Middle frontal gyrus (tissue), 1 donor: ENCODE measurements around the gene SHANK2.

Source experiments
- DNase-seq: peaks from one replicate; pipeline ENCODE4 v3.0.0-alpha.2; 2015; ENCODE audit warnings: low spot score; ENCODE audit errors: extremely low spot score

SHANK2 gene

DNA sequence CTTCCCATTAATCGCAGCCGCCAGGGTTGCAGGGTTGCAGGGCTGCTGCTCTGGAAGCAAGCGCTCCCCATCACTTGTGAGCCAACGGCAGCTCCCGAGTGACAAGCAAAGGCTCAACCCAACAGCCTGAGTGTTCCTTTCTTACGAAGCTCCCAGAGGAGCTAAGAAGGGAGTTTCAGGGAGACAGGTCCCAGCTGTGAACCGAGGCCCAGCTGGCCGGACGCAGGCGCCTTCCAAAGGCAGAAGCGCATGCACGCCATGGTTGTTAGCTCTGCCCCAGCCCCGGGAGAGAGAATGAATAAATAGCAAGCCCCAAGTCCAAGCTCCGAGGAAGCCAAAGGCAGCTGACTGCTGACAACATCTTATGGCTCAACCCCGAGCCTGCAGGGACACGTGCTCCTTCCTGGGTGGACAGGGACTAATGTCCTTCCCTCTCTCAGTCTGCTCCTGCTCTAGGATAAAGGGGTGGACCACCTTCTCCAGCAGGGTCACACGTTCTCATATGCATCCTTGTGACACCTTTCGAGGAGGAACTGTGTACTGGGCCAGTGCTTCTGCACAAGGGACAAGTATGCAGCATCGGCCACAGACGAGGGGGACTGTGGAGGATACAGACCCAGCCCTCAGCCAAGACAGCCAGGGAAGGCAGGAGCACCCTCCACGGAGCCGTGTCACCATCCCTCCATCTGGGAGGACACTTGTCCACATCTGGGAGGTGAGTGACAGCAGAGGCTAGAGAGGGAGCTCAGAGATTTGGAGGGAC lies 29.9 kb downstream of the SHANK2 start:
- no peak for DNase-seq

DNA sequence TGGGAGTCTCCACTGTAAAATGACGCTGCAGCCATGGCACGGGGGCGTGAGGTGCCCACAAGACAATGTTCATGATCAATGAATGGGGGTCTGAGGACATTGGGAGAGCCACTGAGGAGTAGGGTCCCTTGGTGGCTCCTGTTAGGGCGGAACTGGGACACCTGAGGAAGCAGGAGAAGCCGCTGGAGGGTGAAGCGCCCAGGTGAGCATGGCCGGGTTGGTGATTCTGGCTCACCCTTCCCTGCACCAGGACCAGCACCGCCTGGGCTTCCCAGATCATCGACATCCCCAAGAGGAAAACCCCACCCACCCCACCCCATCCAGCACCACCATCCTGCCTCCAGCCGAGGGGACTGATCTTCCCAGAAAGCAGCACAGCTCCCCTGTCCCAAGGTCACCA lies 30.6 kb downstream of the SHANK2 start:
- DNase-seq, result no peak

DNA sequence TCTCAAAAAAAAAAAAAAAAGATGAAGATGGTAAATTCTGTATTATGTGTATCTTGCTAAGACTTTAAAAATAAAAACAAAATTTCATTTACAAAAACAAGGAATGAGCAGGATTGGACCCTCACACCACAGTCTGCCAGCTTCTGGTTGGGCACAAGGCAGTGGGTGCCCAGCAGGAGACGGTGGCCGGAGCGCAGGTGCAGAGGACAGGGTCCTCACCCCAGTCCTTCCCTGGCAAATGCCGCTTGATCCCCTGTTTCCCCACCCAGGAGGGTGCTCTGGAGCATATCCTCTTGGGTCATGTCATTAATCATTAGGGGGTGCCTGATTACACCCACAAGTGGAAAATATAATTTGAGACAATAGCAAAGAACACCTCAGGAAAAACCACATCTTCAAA lies 31.2 kb downstream of the SHANK2 start:
- no peak for DNase-seq

DNA sequence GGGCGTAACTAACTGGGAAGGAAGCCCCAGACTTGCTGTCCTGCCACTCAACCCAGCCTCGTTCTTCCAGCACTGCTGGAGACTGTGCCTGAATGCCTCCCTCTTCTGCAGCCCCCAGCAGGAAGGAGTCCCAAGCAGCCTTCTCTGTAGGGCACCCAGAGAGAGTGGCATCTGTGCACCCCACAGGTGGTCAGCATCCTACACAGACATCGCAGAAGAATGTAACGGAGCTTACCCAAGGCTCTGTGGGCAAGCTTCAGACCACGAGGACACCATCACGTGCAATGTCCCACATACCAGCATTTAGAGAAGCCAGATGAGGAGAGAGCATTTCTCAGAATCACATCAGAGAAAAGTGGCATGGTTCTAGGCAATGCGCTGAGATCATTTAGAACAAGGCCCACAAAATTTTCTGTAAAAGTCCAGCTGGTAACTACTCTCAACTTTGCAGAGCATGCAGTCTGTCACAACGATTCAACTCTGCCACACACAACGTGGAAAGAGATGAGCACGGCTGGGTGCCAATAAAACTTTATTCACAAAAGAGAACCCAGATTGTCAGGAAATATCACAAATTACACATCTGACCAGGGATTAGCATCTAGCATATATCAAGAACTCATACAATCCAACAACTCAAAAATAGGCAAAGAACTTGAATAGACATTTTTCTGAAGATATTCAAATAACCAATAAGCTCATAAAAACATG lies 33.4 kb downstream of the SHANK2 start:
- no peak for DNase-seq

DNA sequence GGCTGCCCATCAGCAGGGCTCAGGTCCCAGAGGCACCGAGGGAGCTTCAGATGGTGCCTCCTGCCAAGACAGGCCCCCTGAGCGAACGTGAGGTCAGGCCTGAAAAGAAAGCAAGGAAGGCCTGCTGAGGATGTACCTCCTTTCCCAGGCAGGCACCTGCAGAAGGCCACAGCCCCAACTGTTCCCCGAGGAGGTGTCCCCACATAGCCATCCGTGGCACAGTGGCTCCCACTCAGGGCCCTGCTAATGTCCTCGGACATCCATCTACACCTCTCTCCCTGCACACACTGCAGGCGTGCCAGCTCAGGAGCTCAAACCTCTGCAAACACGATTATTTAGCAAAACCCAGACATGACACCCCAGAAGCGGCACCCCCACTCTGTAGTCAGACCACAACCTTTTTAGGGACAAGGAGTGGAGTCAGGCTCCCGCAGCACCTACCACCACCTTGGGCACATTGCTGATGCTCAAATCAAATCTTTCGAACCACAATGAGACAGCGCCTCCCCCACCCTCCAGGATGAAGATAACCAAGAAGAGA lies 36.9 kb downstream of the SHANK2 start:
- no peak for DNase-seq

DNA sequence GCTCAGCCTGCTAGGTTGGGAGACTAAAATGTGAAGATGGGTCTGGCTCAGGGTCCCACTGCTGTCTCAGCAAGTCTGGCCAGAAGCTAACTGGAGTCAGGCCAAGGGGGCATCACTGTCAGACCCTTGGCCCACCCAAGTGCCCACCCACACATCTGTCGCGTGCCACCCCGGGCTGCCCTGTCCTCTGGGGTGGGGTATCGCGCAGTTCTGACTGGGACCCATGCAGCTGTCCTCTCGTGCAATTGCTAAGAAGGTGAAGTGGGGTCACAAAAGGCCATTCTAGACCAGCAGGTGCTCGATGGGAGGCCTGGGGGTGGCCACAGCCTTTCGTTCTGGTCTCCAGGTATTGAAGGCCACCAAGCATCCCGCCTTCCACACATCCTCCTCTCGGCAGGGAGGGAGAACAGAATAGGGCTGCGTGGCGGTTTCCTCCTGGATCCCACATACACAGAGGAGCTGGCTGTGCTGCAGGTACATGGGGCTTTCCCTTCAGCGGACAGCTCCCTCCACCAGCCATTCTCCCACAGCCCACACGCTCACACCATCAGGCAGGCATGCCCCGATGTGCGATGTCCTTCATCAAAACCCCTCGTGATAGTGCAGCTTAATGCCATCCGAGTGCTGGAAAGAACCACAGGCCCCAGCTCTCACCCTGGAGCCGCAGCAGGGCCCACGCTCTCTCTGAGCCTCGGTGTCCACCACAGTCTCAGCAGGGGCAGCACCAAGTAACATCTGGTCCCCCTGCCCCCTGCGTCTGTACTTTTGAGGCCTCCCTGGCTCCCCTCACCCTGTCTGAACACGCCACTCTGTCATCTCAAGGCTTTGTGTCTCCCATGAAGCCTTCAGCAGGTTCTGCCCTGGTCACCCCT lies 37.6 kb downstream of the SHANK2 start:
- DNase-seq, result no peak

DNA sequence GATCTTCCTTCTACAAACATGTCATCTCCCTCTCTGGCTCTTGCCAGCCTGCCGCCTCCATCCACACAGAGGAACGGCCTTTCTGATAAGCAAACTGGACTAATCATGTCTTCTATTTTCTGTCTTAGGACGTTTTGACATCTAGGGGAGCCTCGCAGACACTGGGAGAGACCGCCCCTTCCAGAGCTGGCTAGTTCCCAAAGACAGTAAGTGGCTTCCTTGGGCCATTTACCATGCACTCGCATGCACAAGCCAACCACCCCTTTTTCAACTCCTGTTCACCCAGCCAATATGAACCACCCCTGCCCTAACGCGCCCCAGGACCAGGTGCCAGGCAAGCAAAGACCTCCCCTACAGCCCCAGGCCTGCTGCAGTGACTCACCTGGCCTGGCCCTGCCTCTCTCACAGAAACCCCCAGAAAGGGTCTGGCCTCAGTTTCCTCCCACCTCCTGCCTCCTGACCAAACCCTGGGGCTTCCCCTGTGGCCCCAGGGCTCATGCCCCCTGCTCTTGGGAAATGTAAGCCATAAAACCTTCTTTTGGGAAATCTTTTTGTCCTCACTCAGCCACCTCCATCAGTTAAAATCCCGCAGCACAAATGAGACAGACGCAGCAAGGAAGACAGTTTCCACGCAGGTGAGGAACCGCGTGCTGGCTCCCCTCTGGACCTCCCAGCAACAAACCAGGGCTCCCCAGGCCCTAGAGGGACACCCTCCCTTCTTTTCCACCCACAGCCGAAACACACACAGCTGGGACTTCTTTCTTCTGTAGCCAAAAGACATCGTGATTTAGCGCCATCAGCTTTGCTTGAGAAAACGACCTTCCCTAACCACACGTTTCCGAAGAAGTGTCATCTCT lies 38.5 kb downstream of the SHANK2 start:
- DNase-seq, result no peak

DNA sequence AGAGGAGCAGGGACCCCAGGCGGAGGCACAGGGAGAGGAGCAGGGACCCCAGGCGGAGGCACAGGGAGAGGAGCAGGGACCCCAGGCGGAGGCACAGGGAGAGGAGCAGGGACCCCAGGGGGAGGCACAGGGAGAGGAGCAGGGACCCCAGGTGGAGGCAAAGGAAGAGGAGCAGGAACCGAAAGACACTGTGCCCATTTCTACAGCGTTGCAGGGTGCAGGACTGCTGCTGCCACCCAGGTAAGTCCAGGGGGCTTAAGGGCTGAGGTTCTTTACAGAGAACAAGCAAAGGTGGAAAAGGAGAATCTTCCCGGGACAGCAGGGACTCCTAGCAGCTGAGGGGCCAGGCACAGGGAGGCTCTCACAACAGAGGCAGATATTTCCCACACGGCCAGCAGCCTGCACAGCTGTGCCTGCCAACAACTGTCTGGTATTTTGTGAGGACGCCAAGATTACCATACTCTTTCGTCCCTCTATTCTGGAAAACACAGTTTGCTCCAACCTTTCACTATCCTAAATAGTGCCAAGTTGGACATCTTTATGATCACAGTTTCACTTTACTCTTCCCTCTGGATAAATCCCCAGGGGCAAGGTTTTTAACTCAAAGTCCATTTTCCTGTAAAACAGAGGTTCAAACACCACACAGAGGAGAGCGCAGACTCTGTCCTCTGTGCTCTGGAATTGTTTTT lies 39.4 kb downstream of the SHANK2 start:
- no peak for DNase-seq

DNA sequence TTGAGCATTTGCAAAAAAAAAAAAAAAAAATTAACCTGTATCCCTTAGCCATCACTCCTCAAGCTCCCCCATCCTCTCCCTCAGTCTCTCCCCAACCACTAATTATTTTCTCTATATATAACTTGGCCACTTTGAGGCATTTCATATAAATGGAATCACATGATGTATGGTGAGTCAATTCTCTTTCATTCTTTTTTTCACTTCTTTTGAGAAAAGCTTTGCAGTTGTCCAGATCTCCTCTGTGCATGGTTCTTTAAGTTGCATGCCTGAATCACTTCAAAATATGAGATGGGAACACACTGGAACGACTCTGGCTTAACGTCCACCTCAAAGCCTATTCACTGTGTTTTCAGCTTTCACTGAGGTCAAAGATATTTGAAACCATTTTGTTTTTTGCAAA lies 40.7 kb downstream of the SHANK2 start:
- DNase-seq, result no peak

DNA sequence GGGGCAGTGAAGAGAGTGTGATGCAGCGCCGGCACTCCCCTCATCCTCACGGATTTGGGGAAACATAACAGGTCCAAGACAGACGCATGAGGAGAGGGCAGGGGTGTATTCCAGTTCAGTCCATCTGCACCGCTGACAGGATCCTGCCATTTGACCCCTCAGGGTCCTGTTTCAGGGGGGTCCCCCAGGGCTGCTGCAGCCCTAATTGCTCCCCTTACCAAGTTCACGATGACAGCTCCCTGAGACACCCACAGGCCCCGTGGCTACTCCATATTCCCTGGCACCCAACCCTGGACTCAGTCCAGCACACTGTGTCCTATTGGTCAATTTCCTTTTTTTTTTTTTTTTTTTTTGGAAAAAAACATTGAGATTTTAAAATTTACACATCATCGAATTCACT lies 41.5 kb downstream of the SHANK2 start:
- no peak for DNase-seq

DNA sequence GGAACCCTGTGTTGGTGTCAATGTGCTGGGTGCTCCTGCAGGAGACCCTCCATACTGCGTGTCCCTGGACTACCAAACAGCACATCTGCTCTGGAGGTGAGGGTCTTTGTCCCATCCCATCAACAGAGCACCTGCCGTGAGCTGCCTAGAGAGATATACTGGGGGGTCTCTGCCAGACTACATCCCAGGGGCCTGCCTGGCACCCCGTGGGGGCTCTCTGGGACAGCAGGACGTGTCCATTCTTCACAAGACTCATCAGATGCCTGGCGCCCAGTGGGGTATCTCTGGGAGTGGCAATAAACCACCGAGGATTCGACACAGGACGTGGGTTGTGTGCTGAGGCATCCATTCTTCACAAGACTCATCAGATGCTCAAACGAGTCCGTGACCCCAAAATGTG lies 42.7 kb downstream of the SHANK2 start:
- DNase-seq, result no peak

DNA sequence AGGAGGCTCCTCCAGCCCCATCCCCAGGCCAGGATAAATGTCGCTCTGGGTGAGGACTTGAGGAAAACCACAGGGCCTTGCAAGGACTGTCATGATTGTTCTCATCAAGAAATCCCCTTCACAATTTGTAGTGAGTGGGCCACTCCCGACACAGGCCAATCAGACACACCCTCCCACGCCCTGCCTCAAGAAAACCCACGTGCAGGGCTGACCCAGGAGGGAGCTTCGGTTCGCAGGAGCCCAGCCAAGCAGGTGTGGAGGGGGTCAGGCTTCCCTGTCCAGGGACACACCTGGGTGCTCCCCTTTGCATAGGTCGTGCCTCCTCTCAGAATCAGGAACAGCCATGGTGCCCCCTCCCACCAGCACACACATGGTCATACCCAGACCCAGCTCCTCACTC lies 43.2 kb downstream of the SHANK2 start:
- no peak for DNase-seq

DNA sequence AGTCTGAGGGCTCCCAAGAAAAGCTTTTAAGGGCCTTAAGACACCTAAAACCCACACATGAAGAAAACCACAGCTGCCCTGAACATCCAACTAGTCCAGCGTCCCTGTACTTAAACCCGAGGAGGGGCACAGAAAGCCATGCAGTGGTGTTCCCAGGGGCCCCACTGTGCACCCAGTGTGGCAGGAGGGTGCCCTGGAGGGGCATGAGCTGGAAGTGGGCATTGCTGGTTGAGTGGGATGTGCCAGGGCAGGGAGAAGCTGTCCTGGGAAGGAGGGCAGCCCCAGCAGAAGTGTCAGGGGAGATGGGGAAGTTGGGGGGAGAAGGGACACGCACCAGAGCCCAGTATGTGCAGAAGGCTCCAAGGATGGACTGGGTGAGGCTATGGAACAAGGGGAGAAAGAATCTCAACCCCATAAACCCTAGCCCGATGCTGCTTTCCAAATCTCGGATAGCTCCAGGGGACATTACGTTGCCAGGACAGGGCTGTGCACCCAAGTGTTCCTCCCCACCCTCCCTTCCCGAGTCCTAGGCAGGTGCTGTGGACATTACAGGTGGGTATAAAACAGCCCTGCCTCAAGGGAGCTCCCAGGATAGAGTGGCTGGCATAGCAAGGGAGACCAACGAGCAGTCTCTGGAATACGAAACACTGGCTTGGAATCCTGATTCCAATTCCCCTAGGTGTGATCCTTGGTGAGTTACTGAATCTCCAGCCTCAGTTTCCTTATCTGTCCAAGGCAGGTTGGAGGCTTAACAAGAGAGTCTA lies 44.2 kb downstream of the SHANK2 start:
- no peak for DNase-seq

DNA sequence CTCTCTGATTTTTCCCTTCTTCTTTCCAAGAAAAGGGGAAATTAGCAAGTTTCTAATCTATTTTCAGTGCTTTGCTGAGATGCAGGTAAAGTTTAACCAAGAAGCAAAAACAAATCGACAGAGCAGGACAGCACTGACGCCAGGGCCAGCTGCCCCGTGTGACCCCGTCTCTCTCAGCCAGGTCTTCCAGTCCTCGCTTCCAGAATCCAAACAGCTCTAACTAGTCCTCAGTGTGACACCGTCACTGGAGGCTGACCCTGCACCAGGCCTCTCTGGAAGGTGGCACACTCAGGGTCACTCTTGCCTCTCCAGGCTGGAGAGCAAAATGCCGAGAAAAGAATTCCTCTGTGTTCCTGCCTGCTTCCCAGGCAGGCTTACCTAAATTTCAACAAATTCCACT lies 44.8 kb downstream of the SHANK2 start:
- DNase-seq, result no peak

DNA sequence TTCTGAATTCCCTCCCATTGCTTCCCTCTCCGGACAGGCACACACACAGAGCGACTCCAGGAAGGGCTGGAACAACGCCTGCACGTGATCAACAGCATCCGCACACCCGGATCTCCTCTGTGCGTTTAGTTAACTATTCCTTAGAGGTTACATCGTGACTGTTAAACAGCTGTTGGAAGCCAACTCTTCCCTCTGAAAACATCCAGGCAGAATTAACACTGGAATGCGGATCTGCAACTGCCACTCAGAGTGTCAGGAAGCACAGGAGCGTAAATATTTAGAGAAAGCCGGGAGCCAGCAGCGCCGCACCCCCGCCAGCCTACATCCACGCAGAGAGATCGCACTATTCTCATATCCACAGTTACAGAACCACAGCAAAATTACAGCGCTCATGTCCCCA lies 46.2 kb downstream of the SHANK2 start:
- DNase-seq, result no peak

DNA sequence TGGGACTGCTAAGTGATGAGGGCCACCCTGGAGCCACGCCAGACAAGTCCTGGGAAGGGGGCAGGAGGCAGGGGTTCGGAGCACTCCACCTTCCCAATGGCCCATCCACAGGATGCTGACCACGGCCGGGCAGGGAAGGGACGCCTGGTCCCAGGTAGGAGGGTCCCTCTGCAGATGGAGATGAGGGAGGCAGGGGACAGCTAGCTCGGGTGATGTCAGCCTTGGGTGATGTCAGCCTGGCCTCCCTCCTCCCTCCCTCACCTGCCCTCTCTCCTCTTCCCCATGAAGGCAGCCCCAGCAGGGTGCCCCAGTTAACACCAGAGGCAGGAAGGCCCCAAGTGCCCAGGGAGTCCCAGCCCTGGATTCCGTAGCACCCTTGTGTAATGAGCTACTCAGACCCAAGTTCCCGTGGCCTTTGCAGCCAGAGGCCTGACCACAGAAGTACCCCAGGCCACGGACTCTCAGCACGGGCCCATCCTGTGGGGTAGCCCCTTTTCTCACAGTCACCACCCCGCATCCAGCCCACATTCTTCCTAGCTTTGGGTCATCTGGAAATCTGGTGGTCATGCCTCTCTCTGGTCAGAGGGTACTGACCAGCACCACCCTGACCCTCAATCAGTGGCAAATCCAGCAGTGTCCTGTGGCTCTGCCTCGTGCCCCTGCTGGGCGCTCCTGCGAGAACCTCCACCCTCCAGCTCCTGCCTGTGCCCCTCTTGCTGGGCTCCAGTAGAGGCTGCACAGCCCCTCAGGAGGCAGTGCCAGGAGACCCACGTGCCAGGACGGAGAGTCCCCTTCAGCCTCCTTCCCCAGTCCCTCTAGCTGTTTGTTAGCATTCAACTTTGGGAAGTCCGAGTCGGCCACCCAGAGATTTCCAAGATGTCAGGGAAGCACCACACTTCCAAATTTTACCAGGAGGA lies 47.4 kb downstream of the SHANK2 start:
- DNase-seq, result no peak

DNA sequence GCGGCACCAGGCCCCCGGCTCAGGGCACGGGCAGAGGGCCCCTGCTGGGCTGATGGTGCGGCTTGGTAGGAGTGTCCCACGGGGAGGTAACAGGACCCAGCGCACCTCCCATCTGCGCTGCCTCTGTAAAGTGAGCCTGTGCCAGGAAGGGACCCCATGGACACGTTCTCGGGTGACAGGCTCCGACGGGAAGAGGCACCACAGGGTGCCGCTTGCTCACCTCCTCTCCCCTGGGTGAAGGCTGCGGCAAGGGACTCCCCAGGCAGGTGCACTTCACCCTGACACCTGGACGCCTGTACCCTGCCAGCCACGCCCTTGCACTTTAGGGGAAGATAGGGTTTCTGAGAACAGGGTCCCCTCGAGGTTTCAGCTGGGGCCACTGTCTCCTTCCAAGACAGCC lies 48.1 kb downstream of the SHANK2 start:
- DNase-seq, result no peak

DNA sequence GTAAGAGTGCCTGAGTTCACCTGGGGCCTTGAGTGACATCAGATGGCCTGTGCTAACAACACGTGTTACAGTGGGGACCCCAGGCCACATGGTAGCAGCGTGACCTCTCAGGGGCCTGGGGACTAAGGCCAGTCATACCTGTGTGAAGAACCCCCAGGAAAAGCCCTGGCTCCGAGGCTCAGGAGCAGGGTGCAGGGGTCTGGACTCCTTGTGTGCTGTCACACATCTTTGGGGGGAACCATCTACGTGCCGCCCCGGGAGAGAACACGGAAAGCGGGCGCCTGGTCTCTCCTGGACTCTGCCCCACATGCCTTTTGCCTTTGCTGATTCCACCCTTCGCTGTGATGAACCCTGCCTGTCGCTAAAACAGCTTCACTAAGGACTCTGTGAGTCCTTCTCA lies 48.7 kb downstream of the SHANK2 start:
- no peak for DNase-seq

DNA sequence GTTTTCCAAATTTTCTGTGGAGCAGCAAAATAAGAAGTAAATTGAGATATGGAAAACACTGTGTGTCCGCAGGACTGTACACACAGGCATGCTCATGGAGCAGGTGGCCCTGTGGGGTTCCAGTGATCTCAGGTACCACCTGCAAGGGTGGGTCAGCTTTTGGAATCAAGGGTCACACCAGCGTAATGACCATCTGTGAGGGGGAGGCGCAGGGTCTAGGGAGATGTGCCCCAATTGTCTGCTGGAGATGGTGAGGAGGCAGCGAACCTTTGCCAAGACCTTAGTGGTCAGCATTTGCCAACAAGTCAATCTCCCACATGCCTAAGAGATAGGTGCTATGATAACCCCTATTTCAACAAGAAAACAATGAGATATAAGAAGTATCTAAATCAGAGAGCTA lies 49.4 kb downstream of the SHANK2 start:
- no peak for DNase-seq
